Measurements from ENCODE around the gene MUC2. TPM values are rescaled to one million over a fixed set of nuclear protein-coding genes. Genes with fewer than 3 reads are reported as not detected.

MUC2 gene
- total and polyA plus RNA-seq, 2 experiments from 2014 or later: 0.03 TPM; not detected in 1

DNA sequence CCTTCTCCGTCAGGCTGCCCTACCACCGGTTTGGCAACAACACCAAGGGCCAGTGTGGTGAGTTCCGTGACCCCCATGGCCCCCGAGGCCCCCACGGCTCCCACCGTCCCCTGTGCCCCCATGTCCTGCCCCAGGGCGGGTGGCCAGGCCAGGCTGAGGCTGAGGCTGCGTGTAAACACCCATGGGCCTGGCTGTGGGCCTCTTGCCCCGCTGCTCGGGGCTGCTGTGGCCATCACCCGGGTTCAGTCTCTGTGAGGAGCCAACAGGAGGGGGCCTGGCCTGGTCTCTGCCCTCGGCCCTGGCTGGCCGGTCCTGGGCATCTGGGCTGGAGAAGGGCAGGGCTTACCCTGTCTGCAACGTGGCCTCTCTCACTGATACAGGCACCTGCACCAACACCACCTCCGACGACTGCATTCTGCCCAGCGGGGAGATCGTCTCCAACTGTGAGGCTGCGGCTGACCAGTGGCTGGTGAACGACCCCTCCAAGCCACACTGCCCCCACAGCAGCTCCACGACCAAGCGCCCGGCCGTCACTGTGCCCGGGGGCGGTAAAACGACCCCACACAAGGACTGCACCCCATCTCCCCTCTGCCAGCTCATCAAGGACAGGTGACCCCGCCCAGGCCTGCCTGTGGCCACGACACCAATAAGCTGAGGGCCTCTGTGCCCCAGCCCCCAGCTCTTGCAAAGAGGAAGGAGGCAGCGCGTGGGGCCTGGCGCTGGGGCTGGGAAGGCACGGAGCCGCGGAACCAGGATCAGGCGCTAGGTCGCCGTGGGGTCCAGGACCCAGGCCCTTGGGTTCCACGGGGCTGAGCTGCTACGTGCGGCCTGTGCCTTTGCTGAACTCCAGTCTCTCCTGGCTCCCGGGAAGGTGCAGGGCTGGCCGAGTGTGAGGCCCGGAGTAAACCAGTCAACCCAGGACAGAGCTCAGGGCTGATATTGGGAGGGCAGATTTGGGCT is 29.0 kb downstream of the MUC2 start:
- TF ChIP-seq, protein P1, sequence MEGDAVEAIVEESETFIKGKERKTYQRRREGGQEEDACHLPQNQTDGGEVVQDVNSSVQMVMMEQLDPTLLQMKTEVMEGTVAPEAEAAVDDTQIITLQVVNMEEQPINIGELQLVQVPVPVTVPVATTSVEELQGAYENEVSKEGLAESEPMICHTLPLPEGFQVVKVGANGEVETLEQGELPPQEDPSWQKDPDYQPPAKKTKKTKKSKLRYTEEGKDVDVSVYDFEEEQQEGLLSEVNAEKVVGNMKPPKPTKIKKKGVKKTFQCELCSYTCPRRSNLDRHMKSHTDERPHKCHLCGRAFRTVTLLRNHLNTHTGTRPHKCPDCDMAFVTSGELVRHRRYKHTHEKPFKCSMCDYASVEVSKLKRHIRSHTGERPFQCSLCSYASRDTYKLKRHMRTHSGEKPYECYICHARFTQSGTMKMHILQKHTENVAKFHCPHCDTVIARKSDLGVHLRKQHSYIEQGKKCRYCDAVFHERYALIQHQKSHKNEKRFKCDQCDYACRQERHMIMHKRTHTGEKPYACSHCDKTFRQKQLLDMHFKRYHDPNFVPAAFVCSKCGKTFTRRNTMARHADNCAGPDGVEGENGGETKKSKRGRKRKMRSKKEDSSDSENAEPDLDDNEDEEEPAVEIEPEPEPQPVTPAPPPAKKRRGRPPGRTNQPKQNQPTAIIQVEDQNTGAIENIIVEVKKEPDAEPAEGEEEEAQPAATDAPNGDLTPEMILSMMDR (IDR thresholded peaks at IDR 0.05; ENCODE audit: low read depth, low read length): no peak
- Histone ChIP-seq H3K27ac (no peak overlapping the region), H3K36me3 (no peaks in the 10 kb centered on the region), H3K4me3 (no peak overlapping the region), H3K4me1 (ENCODE audit: low read depth) (no peaks in the 10 kb centered on the region), H3K9me3 (ENCODE audit: low read depth) (no peaks in the 10 kb centered on the region), H3K27me3 (no peaks in the 10 kb centered on the region)
- DNase-seq (ENCODE audit: low read depth in 1 of 2, low spot score in 1 of 2): no peak

DNA sequence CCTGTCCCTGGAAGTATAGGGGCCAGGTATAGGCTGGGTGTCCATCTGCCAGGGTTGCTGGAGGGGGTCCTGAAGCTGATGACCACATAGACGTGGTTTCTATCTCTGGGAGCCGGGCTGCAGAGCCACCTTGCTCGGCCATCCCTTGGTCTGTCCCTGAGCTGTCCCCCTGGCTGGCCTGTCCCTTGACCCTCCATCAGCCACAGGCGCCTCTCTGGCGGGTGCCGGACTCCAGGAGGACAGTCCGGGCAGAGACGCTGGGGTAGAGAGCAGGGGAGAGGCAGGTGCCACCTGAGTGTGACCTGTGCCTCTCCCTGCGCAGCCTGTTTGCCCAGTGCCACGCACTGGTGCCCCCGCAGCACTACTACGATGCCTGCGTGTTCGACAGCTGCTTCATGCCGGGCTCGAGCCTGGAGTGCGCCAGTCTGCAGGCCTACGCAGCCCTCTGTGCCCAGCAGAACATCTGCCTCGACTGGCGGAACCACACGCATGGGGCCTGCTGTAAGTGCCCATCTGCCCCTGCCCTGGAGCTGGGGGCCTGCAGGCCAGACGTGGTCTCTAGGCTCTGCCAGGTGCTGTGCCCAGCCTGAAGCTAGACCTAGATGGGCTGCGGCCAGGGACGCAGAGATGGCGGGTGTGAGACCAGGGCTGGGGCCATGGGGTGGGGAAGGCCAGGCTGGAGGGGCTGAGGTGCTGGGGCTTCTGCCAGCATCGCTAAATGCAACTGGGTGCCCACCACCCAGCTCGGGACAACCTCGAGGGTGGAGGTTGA is 29.9 kb downstream of the MUC2 start:
- no peak overlapping the region for H3K27ac ChIP-seq
- H3K27me3 ChIP-seq: no peaks in the 10 kb centered on the region
- no peaks in the 10 kb centered on the region for H3K4me1 ChIP-seq (ENCODE audit: low read depth)
- H3K9me3 ChIP-seq (ENCODE audit: low read depth): no peaks in the 10 kb centered on the region
- DNase-seq (ENCODE audit: low read depth in 1 of 2, low spot score in 1 of 2): no peak
- TF ChIP-seq, protein P1 (IDR thresholded peaks at IDR 0.05; ENCODE audit: low read depth, low read length): no peak
- H3K36me3 ChIP-seq: no peaks in the 10 kb centered on the region
- H3K4me3 ChIP-seq: no peak overlapping the region

- no peaks in the 10 kb centered on the region for H3K36me3 ChIP-seq
- DNase-seq (ENCODE audit: low read depth in 1 of 2, low spot score in 1 of 2): no peak
- no peaks in the 10 kb centered on the region for H3K4me1 ChIP-seq (ENCODE audit: low read depth)
- no peaks in the 10 kb centered on the region for H3K27me3 ChIP-seq
- no peak overlapping the region for H3K4me3 ChIP-seq
- H3K9me3 ChIP-seq (ENCODE audit: low read depth): no peaks in the 10 kb centered on the region
- TF ChIP-seq, protein P1 (IDR thresholded peaks at IDR 0.05; ENCODE audit: low read depth, low read length): no peak
- no peak overlapping the region for H3K27ac ChIP-seq
Observed at GRCh38 chr11:1105183-1105565, 30.5 kb downstream of the MUC2 start.

- H3K36me3 ChIP-seq: no peaks in the 10 kb centered on the region
- no peaks in the 10 kb centered on the region for H3K9me3 ChIP-seq (ENCODE audit: low read depth)
- no peak overlapping the region for H3K4me3 ChIP-seq
- TF ChIP-seq, protein P1 (IDR thresholded peaks at IDR 0.05; ENCODE audit: low read depth, low read length): no peak
- DNase-seq (ENCODE audit: low read depth in 1 of 2, low spot score in 1 of 2): no peak
- H3K27me3 ChIP-seq: no peaks in the 10 kb centered on the region
- no peaks in the 10 kb centered on the region for H3K4me1 ChIP-seq (ENCODE audit: low read depth)
- H3K27ac ChIP-seq: no peak overlapping the region
Observed at GRCh38 chr11:1106387-1106786, 31.7 kb downstream of the MUC2 start.

GRCh38 chr11:1107316-1108245 is 32.9 kb downstream of the MUC2 start:
- DNase-seq (ENCODE audit: low read depth in 1 of 2, low spot score in 1 of 2): no peak
- TF ChIP-seq, protein P1 (IDR thresholded peaks at IDR 0.05; ENCODE audit: low read depth, low read length): no peak
- no peak overlapping the region for H3K4me3 ChIP-seq
- H3K27ac ChIP-seq: no peak overlapping the region
- H3K9me3 ChIP-seq (ENCODE audit: low read depth): no peaks in the 10 kb centered on the region
- H3K27me3 ChIP-seq: no peaks in the 10 kb centered on the region
- H3K4me1 ChIP-seq (ENCODE audit: low read depth): no peaks in the 10 kb centered on the region
- H3K36me3 ChIP-seq: no peaks in the 10 kb centered on the region
